Breast epithelium (tissue), 3 donors: Measurements from ENCODE around the gene SDK1.

Source experiments
- POLR2A ChIP-seq: fragments of 450-650 bp; IDR thresholded peaks from one replicate; pipeline ENCODE4 v1.6.1; 2016; ENCODE audit warnings: antibody characterized with exemption, mild to moderate bottlenecking, moderate library complexity
- POLR2AphosphoS5 ChIP-seq, 3 donors: sonication (generic); formaldehyde crosslinking; IDR thresholded peaks; one replicate each; pipeline ENCODE4 v1.6.1; 2017; ENCODE audit warnings: antibody characterized with exemption in 3 of 3
- TF ChIP-seq, protein P1 (sequence below), 3 donors: fragments of 450-650 bp; IDR thresholded peaks; one replicate each; pipeline ENCODE4 v1.5.1; 2016 to 2017; ENCODE audit warnings: antibody characterized with exemption in 3 of 3, mild to moderate bottlenecking in 3 of 3, moderate library complexity in 3 of 3

DNA sequence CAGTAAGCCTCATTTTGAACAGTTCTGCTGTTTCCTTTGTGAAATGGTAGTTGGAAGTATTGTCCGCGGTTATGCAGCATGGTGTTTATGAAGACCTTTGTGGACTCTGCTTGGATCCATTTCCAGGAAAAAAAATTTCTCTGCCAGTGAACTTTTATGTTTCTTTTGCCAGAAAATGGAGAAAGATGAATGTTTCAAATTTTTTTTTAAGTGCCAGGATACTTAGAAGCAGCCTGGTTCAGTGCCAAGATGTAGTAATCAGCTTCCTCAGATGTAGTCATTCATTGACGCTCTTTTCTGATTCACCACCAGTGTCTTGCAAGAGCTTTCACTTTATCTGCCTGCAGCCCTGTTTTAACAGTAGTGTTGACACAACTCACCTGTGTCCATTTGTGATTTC, 258.2 kb downstream of the SDK1 start:
- TF ChIP-seq, protein P1, sequence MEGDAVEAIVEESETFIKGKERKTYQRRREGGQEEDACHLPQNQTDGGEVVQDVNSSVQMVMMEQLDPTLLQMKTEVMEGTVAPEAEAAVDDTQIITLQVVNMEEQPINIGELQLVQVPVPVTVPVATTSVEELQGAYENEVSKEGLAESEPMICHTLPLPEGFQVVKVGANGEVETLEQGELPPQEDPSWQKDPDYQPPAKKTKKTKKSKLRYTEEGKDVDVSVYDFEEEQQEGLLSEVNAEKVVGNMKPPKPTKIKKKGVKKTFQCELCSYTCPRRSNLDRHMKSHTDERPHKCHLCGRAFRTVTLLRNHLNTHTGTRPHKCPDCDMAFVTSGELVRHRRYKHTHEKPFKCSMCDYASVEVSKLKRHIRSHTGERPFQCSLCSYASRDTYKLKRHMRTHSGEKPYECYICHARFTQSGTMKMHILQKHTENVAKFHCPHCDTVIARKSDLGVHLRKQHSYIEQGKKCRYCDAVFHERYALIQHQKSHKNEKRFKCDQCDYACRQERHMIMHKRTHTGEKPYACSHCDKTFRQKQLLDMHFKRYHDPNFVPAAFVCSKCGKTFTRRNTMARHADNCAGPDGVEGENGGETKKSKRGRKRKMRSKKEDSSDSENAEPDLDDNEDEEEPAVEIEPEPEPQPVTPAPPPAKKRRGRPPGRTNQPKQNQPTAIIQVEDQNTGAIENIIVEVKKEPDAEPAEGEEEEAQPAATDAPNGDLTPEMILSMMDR (IDR thresholded peaks at IDR 0.05): no peak
- no peak for TF ChIP-seq POLR2A
- TF ChIP-seq POLR2AphosphoS5 (IDR thresholded peaks at IDR 0.05): no peak
